ENCODE data around the gene DCAF12.

- TF ChIP-seq ATF1 (CRISPR knock-in tag; IDR thresholded peaks at IDR 0.05) (no peak), OVOL2 (CRISPR knock-in tag; IDR thresholded peaks at IDR 0.05; ENCODE audit: borderline replicate concordance) (no peak), SP1 (CRISPR knock-in tag; conservative IDR thresholded peaks at IDR 0.05) (no peak), MYBL2 (CRISPR knock-in tag; IDR thresholded peaks at IDR 0.05) (no peak), ZMAT4 (CRISPR knock-in tag; IDR thresholded peaks at IDR 0.05) (no peak), NFYB (CRISPR knock-in tag; conservative IDR thresholded peaks at IDR 0.05; ENCODE audit: low read depth) (no peak), USF2 (CRISPR knock-in tag; IDR thresholded peaks at IDR 0.05) (no peak)
- TF ChIP-seq, protein P1, sequence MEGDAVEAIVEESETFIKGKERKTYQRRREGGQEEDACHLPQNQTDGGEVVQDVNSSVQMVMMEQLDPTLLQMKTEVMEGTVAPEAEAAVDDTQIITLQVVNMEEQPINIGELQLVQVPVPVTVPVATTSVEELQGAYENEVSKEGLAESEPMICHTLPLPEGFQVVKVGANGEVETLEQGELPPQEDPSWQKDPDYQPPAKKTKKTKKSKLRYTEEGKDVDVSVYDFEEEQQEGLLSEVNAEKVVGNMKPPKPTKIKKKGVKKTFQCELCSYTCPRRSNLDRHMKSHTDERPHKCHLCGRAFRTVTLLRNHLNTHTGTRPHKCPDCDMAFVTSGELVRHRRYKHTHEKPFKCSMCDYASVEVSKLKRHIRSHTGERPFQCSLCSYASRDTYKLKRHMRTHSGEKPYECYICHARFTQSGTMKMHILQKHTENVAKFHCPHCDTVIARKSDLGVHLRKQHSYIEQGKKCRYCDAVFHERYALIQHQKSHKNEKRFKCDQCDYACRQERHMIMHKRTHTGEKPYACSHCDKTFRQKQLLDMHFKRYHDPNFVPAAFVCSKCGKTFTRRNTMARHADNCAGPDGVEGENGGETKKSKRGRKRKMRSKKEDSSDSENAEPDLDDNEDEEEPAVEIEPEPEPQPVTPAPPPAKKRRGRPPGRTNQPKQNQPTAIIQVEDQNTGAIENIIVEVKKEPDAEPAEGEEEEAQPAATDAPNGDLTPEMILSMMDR (IDR thresholded peaks at IDR 0.05), result no peak
- TF ChIP-seq, protein P2, sequence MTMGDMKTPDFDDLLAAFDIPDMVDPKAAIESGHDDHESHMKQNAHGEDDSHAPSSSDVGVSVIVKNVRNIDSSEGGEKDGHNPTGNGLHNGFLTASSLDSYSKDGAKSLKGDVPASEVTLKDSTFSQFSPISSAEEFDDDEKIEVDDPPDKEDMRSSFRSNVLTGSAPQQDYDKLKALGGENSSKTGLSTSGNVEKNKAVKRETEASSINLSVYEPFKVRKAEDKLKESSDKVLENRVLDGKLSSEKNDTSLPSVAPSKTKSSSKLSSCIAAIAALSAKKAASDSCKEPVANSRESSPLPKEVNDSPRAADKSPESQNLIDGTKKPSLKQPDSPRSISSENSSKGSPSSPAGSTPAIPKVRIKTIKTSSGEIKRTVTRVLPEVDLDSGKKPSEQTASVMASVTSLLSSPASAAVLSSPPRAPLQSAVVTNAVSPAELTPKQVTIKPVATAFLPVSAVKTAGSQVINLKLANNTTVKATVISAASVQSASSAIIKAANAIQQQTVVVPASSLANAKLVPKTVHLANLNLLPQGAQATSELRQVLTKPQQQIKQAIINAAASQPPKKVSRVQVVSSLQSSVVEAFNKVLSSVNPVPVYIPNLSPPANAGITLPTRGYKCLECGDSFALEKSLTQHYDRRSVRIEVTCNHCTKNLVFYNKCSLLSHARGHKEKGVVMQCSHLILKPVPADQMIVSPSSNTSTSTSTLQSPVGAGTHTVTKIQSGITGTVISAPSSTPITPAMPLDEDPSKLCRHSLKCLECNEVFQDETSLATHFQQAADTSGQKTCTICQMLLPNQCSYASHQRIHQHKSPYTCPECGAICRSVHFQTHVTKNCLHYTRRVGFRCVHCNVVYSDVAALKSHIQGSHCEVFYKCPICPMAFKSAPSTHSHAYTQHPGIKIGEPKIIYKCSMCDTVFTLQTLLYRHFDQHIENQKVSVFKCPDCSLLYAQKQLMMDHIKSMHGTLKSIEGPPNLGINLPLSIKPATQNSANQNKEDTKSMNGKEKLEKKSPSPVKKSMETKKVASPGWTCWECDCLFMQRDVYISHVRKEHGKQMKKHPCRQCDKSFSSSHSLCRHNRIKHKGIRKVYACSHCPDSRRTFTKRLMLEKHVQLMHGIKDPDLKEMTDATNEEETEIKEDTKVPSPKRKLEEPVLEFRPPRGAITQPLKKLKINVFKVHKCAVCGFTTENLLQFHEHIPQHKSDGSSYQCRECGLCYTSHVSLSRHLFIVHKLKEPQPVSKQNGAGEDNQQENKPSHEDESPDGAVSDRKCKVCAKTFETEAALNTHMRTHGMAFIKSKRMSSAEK (CRISPR knock-in tag; IDR thresholded peaks at IDR 0.05; ENCODE audit: borderline replicate concordance), result no peak
Measured at GRCh38 chr9:34086864-34087263, 39.6 kb downstream of the DCAF12 start.

Measured in WTC11 (cell line).